ENCODE measurements around the gene HM13.
"Not testable (repeated sequence)": the region's sequence is repeated elsewhere in the genome, so short reads cannot be mapped to it uniquely, and the experiment has no call there.

The HM13 gene

GRCh38 chr20:31606804-31607639 is 92.8 kb downstream of the HM13 start:
- no peak for DNase-seq
- Histone ChIP-seq H3K27me3 (replicated peaks; ENCODE audit: control insufficient read depth, insufficient read depth, low read length, poor library complexity, severe bottlenecking) (peaks cover 31% of the 10 kb centered on the region), H3K4me3 (ENCODE audit: insufficient read depth, low read depth, low read length, poor library complexity, severe bottlenecking) (no peak overlapping the region), H3K9me3 (ENCODE audit: control insufficient read depth, low read length) (no peaks in the 10 kb centered on the region), H3K36me3 (ENCODE audit: control insufficient read depth, insufficient read depth, low read length) (no peaks in the 10 kb centered on the region), H3K27ac (ENCODE audit: insufficient read depth, low read length, poor library complexity, severe bottlenecking) (no peak overlapping the region), H3K4me1 (ENCODE audit: control insufficient read depth, insufficient read depth, low read length, poor library complexity, severe bottlenecking) (peaks cover 19% of the 10 kb centered on the region)

GRCh38 chr20:31607640-31608250 is 93.5 kb downstream of the HM13 start:
- no peak overlapping the region for H3K27ac ChIP-seq (ENCODE audit: insufficient read depth, low read length, poor library complexity, severe bottlenecking)
- no peak for DNase-seq
- peaks cover 25% of the 10 kb centered on the region for H3K27me3 ChIP-seq (replicated peaks; ENCODE audit: control insufficient read depth, insufficient read depth, low read length, poor library complexity, severe bottlenecking)
- no peak overlapping the region for H3K4me3 ChIP-seq (ENCODE audit: insufficient read depth, low read depth, low read length, poor library complexity, severe bottlenecking)
- peaks cover 20% of the 10 kb centered on the region for H3K4me1 ChIP-seq (ENCODE audit: control insufficient read depth, insufficient read depth, low read length, poor library complexity, severe bottlenecking)
- H3K9me3 ChIP-seq (ENCODE audit: control insufficient read depth, low read length), result no peaks in the 10 kb centered on the region
- H3K36me3 ChIP-seq (ENCODE audit: control insufficient read depth, insufficient read depth, low read length), result no peaks in the 10 kb centered on the region

GRCh38 chr20:31608251-31608945 is 94.2 kb downstream of the HM13 start:
- Histone ChIP-seq H3K9me3 (ENCODE audit: control insufficient read depth, low read length) (no peaks in the 10 kb centered on the region), H3K27me3 (replicated peaks; ENCODE audit: control insufficient read depth, insufficient read depth, low read length, poor library complexity, severe bottlenecking) (peaks cover 24% of the 10 kb centered on the region), H3K4me1 (ENCODE audit: control insufficient read depth, insufficient read depth, low read length, poor library complexity, severe bottlenecking) (peaks cover 18% of the 10 kb centered on the region), H3K4me3 (ENCODE audit: insufficient read depth, low read depth, low read length, poor library complexity, severe bottlenecking) (no peak overlapping the region), H3K36me3 (ENCODE audit: control insufficient read depth, insufficient read depth, low read length) (no peaks in the 10 kb centered on the region), H3K27ac (ENCODE audit: insufficient read depth, low read length, poor library complexity, severe bottlenecking) (no peak overlapping the region)
- DNase-seq, result no peak

DNA sequence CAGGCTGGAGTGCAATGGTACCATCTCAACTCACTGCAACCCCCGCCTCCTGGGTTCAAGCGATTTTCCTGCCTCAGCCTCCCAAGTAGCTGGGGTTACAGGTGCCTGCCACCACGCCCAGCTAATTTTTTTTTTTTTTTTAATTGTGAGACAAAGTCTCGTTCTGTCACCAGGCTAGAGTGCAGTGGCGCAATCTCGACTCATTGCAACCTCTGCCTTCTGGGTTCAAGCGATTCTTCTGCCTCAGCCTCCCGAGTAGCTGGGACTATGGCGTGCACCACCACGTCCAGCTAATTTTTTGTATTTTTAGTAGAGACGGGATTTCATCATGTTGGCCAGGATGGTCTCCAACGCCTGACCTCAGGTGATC is 98.0 kb downstream of the HM13 start:
- H3K4me1 ChIP-seq (ENCODE audit: control insufficient read depth, insufficient read depth, low read length, poor library complexity, severe bottlenecking); H3K9me3 ChIP-seq (ENCODE audit: control insufficient read depth, low read length); DNase-seq; H3K36me3 ChIP-seq (ENCODE audit: control insufficient read depth, insufficient read depth, low read length); H3K27ac ChIP-seq (ENCODE audit: insufficient read depth, low read length, poor library complexity, severe bottlenecking); H3K4me3 ChIP-seq (ENCODE audit: insufficient read depth, low read depth, low read length, poor library complexity, severe bottlenecking): not testable (repeated sequence)
- peaks cover 12% of the 10 kb centered on the region for H3K27me3 ChIP-seq (replicated peaks; ENCODE audit: control insufficient read depth, insufficient read depth, low read length, poor library complexity, severe bottlenecking)

GRCh38 chr20:31615416-31615815 is 101.2 kb downstream of the HM13 start:
- H3K36me3 ChIP-seq (ENCODE audit: control insufficient read depth, insufficient read depth, low read length), result no peaks in the 10 kb centered on the region
- H3K4me3 ChIP-seq (ENCODE audit: insufficient read depth, low read depth, low read length, poor library complexity, severe bottlenecking), result no peak overlapping the region
- H3K27ac ChIP-seq (ENCODE audit: insufficient read depth, low read length, poor library complexity, severe bottlenecking), result no peak overlapping the region
- H3K9me3 ChIP-seq (ENCODE audit: control insufficient read depth, low read length), result no peaks in the 10 kb centered on the region
- peaks cover 3% of the 10 kb centered on the region for H3K4me1 ChIP-seq (ENCODE audit: control insufficient read depth, insufficient read depth, low read length, poor library complexity, severe bottlenecking)
- DNase-seq, result no peak
- no peaks in the 10 kb centered on the region for H3K27me3 ChIP-seq (replicated peaks; ENCODE audit: control insufficient read depth, insufficient read depth, low read length, poor library complexity, severe bottlenecking)

- peaks cover 3% of the 10 kb centered on the region for H3K4me1 ChIP-seq (ENCODE audit: control insufficient read depth, insufficient read depth, low read length, poor library complexity, severe bottlenecking)
- H3K4me3 ChIP-seq (ENCODE audit: insufficient read depth, low read depth, low read length, poor library complexity, severe bottlenecking), result no peak overlapping the region
- H3K9me3 ChIP-seq (ENCODE audit: control insufficient read depth, low read length), result no peaks in the 10 kb centered on the region
- DNase-seq, result no peak
- H3K27ac ChIP-seq (ENCODE audit: insufficient read depth, low read length, poor library complexity, severe bottlenecking), result no peak overlapping the region
- no peaks in the 10 kb centered on the region for H3K36me3 ChIP-seq (ENCODE audit: control insufficient read depth, insufficient read depth, low read length)
- no peaks in the 10 kb centered on the region for H3K27me3 ChIP-seq (replicated peaks; ENCODE audit: control insufficient read depth, insufficient read depth, low read length, poor library complexity, severe bottlenecking)
Observed at GRCh38 chr20:31617432-31618104, 103.3 kb downstream of the HM13 start.
